Liver (tissue), 9 donors: ENCODE results near the gene NSL1. TPM values are rescaled to one million over a fixed set of nuclear protein-coding genes. Genes with fewer than 3 reads are reported as not detected.

Experiments used
- DNase-seq: peaks from one replicate; pipeline ENCODE4 v3.0.0-alpha.2; 2017; ENCODE audit warnings: low spot score
- H3K27ac ChIP-seq, 2 donors: one replicate each; pipeline ENCODE4 v1.7.0; 2013; ENCODE audit warnings: inconsistent platforms in 2 of 2, low read length in 2 of 2, control low read depth in 1 of 2, low read depth in 1 of 2, mild to moderate bottlenecking in 1 of 2
- H3K27me3 ChIP-seq, 4 donors: one replicate each; pipeline versions ENCODE4 v1.6.1 to v1.7.0; 2013; ENCODE audit warnings: low read length in 3 of 4, inconsistent platforms in 1 of 4, mild to moderate bottlenecking in 1 of 4, moderate library complexity in 1 of 4; ENCODE audit not compliant: control insufficient read depth in 4 of 4, insufficient read depth in 4 of 4
- H3K36me3 ChIP-seq, 4 donors: one replicate each; pipeline versions ENCODE4 v1.6.1 to v1.7.0; 2013; ENCODE audit warnings: low read length in 3 of 4, mild to moderate bottlenecking in 3 of 4, low read depth in 1 of 4, moderate library complexity in 1 of 4; ENCODE audit not compliant: control insufficient read depth in 4 of 4, insufficient read depth in 3 of 4
- H3K4me1 ChIP-seq, 4 donors: one replicate each; pipeline versions ENCODE4 v1.6.1 to v1.7.0; 2013; ENCODE audit warnings: low read length in 3 of 4, mild to moderate bottlenecking in 3 of 4, moderate library complexity in 1 of 4; ENCODE audit not compliant: control insufficient read depth in 4 of 4, insufficient read depth in 4 of 4
- H3K4me3 ChIP-seq, 3 donors: one replicate each; pipeline versions ENCODE4 v1.6.1 to v1.7.0; 2013; ENCODE audit warnings: low read length in 3 of 3, control low read depth in 1 of 3, low read depth in 1 of 3, mild to moderate bottlenecking in 1 of 3
- H3K9ac ChIP-seq, 2 donors: one replicate each; pipeline ENCODE4 v1.7.0; 2013; ENCODE audit warnings: low read length in 2 of 2, mild to moderate bottlenecking in 2 of 2, moderate library complexity in 2 of 2, control low read depth in 1 of 2, low read depth in 1 of 2
- H3K9me3 ChIP-seq, 4 donors: one replicate each; pipeline versions ENCODE4 v1.6.1 to v1.7.0; 2013; ENCODE audit warnings: low read length in 3 of 4; ENCODE audit not compliant: control insufficient read depth in 4 of 4
- FOXA1 ChIP-seq: IDR thresholded peaks from 2 replicates; pipeline ENCODE4 v1.6.1; 2016; ENCODE audit warnings: antibody characterized with exemption
- JUND ChIP-seq, 2 donors: IDR thresholded peaks; 2 replicates each; pipeline ENCODE4 v1.6.1; 2016; ENCODE audit warnings: antibody characterized with exemption in 2 of 2
- NR2F2 ChIP-seq: IDR thresholded peaks from 2 replicates; pipeline ENCODE4 v1.6.1; 2016; ENCODE audit warnings: antibody characterized with exemption
- RAD21 ChIP-seq, 2 donors: IDR thresholded peaks; 2 replicates each; pipeline ENCODE4 v1.6.1; 2016; ENCODE audit warnings: antibody characterized with exemption in 2 of 2, mild to moderate bottlenecking in 2 of 2
- RXRA ChIP-seq, 2 donors: IDR thresholded peaks; 2 replicates each; pipeline ENCODE4 v1.6.1; 2017 to 2018; ENCODE audit warnings: antibody characterized with exemption in 2 of 2, mild to moderate bottlenecking in 1 of 2
- YY1 ChIP-seq: IDR thresholded peaks from 2 replicates; pipeline ENCODE4 v1.6.1; 2016; ENCODE audit warnings: antibody characterized with exemption, mild to moderate bottlenecking
- WGBS: extraction: QIAGEN DNeasy Blood & Tissue Kit; methylation state at CpG from one replicate; pipeline ENCODE4 v1.1.7; 2013; 5-methylcytosine and 5-hydroxymethylcytosine counted together
- polyA plus RNA-seq, 2 donors: library from polyadenylated mRNA; stranded (reverse) in 1 of 2; unstranded in 1 of 2; fragments of 200-250 nt in 1 of 2; fragments of >200 nt in 1 of 2; fragmentation: Nextera tagmentation in 1 of 2; extraction: Ambion mirVana in 1 of 2; gene quantifications; one replicate each; pipeline versions ENCODE4 v1.2.1 to v1.2.3, GENCODE V29; 2013 to 2015
- total RNA-seq, 2 donors: library from RNA; depleted of rRNA; stranded (reverse); fragments of >200 nt; gene quantifications; one replicate each; pipeline ENCODE4 v1.2.3, GENCODE V29; 2014
- TF ChIP-seq, protein P1 (sequence below): IDR thresholded peaks from 2 replicates; pipeline ENCODE4 v1.6.1; 2016; ENCODE audit warnings: antibody characterized with exemption
- TF ChIP-seq, protein P2 (sequence below): fragments of 150-350 bp; IDR thresholded peaks from 2 replicates; pipeline ENCODE4 v1.5.1; 2017; ENCODE audit warnings: improper control_type of control experiment, low read depth, low read length; ENCODE audit not compliant: missing input control
- TF ChIP-seq, protein P3 (sequence below): IDR thresholded peaks from 2 replicates; pipeline ENCODE4 v1.6.1; 2016; ENCODE audit warnings: antibody characterized with exemption
- donor health status: healthy.
- donor health status: healthy.
- donor health status: healthy.
- donor health status: healthy.
- donor health status: healthy.

Gene NSL1
- total and polyA plus RNA-seq, 4 donors: 17.2 to 31.3 (median 18.7) TPM

DNA sequence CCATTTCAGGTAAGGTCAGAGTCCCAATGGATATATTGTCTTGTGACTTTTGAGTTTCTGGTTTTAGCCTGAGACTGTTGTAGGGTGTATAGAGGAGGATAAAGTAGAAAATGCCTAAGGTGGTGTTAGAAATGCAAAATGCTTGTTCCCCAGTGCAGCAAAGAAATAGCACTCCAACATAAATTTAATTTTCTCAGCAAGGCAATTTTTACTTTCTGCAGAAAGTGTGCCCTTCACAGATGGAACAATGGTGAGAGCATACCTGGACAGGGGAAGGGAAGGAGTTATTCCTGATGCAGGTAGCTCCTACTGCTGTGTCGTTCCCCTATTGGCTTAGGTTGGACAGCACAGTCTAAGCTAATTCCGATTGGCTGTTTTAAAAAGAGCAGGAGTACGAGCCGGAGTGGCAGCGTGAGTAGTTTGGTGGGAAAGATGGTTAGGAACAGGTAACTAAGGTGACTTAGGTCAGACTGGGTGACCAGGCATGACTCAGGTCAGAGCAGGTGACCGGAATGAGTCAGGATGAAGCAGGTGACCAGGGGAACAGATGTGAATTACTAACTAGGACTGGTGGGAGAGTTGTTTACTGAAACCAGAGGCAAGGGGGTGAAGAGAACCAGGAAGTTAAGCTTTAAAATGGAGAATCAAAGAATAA lies 34.3 kb upstream of the NSL1 start:
- peaks cover 3 to 10% (median 8%) of the 10 kb centered on the region in 4 donors for H3K9me3 ChIP-seq
- H3K4me1 ChIP-seq: no peaks in the 10 kb centered on the region
- H3K9ac ChIP-seq: no peak overlapping the region
- H3K4me3 ChIP-seq: no peak overlapping the region
- no peaks in the 10 kb centered on the region for H3K27me3 ChIP-seq
- no peak overlapping the region for H3K27ac ChIP-seq
- WGBS: 96% methylated on average over 6 of the region's 6 CpGs
- TF ChIP-seq, protein P1, sequence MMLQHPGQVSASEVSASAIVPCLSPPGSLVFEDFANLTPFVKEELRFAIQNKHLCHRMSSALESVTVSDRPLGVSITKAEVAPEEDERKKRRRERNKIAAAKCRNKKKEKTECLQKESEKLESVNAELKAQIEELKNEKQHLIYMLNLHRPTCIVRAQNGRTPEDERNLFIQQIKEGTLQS: no peak
- no peak for TF ChIP-seq YY1
- no peak for TF ChIP-seq RXRA (IDR thresholded peaks at IDR 0.05)
- DNase-seq: no peak
- no peaks in the 10 kb centered on the region for H3K36me3 ChIP-seq

DNA sequence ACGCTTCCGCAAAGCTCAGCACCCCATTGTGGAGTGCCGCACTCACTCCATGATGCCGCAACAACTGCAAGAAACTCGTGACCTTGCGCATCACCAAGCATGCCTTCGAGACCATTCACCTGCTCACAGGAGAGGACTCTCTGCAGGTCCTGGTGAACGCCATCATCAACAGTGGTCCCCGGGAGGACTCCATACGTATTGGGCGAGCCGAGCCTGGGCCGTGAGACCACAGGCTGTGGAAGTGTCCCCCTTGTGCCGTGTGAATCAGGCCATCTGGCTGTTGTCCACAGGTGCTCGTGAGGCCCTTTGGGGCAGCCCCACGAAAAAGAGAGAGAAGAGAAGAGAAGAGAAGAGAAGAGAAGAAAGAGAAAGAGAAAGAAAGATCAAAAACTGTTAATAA lies 32.6 kb upstream of the NSL1 start:
- no peaks in the 10 kb centered on the region for H3K27me3 ChIP-seq
- H3K27ac ChIP-seq: no peak overlapping the region
- no peak for DNase-seq
- H3K36me3 ChIP-seq: no peaks in the 10 kb centered on the region
- no peak overlapping the region for H3K4me3 ChIP-seq
- H3K4me1 ChIP-seq: no peaks in the 10 kb centered on the region
- TF ChIP-seq YY1 (no peak), RXRA (IDR thresholded peaks at IDR 0.05) (no peak)
- WGBS: 97% methylated on average over 16 of the region's 16 CpGs
- H3K9ac ChIP-seq: no peak overlapping the region
- peaks cover 3 to 10% (median 8%) of the 10 kb centered on the region in 4 donors for H3K9me3 ChIP-seq

DNA sequence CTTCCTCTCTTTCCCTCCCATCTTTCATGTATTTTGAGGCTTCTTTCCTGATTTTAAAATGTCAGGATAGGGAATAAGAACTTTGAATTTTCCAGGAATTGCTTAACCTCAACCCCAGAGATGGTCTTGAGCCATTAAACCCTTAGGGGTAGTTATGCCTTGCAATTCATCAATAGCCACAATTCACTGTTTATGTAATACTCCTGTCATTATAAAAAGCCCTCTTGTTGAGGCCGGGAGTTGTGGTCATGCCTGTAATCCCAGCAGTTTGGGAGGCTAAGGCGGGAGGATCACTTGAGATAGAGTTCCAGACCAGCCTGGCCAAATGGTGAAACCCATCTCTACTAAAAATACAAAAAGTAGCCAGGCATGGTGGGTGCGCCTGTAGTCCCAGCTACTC lies 31.4 kb upstream of the NSL1 start:
- TF ChIP-seq JUND (IDR thresholded peaks at IDR 0.05) (no peak), NR2F2 (no peak), RAD21 (IDR thresholded peaks at IDR 0.05) (no peak), FOXA1 (no peak), RXRA (IDR thresholded peaks at IDR 0.05) (no peak)
- TF ChIP-seq, protein P1: no peak
- TF ChIP-seq, protein P2, sequence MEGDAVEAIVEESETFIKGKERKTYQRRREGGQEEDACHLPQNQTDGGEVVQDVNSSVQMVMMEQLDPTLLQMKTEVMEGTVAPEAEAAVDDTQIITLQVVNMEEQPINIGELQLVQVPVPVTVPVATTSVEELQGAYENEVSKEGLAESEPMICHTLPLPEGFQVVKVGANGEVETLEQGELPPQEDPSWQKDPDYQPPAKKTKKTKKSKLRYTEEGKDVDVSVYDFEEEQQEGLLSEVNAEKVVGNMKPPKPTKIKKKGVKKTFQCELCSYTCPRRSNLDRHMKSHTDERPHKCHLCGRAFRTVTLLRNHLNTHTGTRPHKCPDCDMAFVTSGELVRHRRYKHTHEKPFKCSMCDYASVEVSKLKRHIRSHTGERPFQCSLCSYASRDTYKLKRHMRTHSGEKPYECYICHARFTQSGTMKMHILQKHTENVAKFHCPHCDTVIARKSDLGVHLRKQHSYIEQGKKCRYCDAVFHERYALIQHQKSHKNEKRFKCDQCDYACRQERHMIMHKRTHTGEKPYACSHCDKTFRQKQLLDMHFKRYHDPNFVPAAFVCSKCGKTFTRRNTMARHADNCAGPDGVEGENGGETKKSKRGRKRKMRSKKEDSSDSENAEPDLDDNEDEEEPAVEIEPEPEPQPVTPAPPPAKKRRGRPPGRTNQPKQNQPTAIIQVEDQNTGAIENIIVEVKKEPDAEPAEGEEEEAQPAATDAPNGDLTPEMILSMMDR: no peak
- TF ChIP-seq, protein P3, sequence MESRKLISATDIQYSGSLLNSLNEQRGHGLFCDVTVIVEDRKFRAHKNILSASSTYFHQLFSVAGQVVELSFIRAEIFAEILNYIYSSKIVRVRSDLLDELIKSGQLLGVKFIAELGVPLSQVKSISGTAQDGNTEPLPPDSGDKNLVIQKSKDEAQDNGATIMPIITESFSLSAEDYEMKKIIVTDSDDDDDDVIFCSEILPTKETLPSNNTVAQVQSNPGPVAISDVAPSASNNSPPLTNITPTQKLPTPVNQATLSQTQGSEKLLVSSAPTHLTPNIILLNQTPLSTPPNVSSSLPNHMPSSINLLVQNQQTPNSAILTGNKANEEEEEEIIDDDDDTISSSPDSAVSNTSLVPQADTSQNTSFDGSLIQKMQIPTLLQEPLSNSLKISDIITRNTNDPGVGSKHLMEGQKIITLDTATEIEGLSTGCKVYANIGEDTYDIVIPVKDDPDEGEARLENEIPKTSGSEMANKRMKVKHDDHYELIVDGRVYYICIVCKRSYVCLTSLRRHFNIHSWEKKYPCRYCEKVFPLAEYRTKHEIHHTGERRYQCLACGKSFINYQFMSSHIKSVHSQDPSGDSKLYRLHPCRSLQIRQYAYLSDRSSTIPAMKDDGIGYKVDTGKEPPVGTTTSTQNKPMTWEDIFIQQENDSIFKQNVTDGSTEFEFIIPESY: no peak
- no peaks in the 10 kb centered on the region for H3K4me1 ChIP-seq
- no peak for DNase-seq
- H3K27ac ChIP-seq: no peak overlapping the region
- no peaks in the 10 kb centered on the region for H3K36me3 ChIP-seq
- WGBS: 98% methylated on average over 3 of the region's 3 CpGs
- H3K9me3 ChIP-seq: peaks cover 3 to 10% (median 8%) of the 10 kb centered on the region in 4 donors
- no peaks in the 10 kb centered on the region for H3K27me3 ChIP-seq
- no peak overlapping the region for H3K9ac ChIP-seq
- no peak overlapping the region for H3K4me3 ChIP-seq
